GM18858 (cell line): Measurements from ENCODE around the gene PAGE2.
"Not testable (repeated sequence)": the region's sequence is repeated elsewhere in the genome, so short reads cannot be mapped to it uniquely, and the experiment has no call there.

ENCODE experiments used
- ATAC-seq: cut with Tn5 transposase; IDR thresholded peaks from one replicate; pipeline ENCODE4 v1.9.1; 2021; ENCODE audit not compliant: unreplicated experiment

The PAGE2 gene

GRCh38 chrX:55088795-55089489, at the start of gene PAGE2:
Gene PAGE2 (plus strand): TSS chrX:55089018. CDS start chrX:55090021, 1,003 bp downstream.
- ATAC-seq = no peak

- ATAC-seq = no peak
Observed at GRCh38 chrX:55039471-55039870, 49.3 kb upstream of the PAGE2 start.

- no peak for ATAC-seq
Observed at GRCh38 chrX:55041514-55041913, 47.3 kb upstream of the PAGE2 start.

GRCh38 chrX:55050599-55050998, 38.2 kb upstream of the PAGE2 start:
- not testable (repeated sequence) for ATAC-seq

- ATAC-seq = peak; percentile 27
Observed at GRCh38 chrX:55056820-55057674, 31.8 kb upstream of the PAGE2 start.

GRCh38 chrX:55057675-55058249, 31.1 kb upstream of the PAGE2 start:
- peak; percentile 51 for ATAC-seq

- ATAC-seq = not testable (repeated sequence)
Observed at GRCh38 chrX:55067180-55067579, 21.6 kb upstream of the PAGE2 start.

- no peak for ATAC-seq
Observed at GRCh38 chrX:55072286-55072685, 16.5 kb upstream of the PAGE2 start.

GRCh38 chrX:55074851-55075467, 13.9 kb upstream of the PAGE2 start, which contains the start of gene PAGE2B:
Gene PAGE2B (plus strand): TSS chrX:55075030. CDS start chrX:55076042, 1,012 bp downstream.
- ATAC-seq = no peak

GRCh38 chrX:55098691-55099090, 9.9 kb downstream of the PAGE2 start:
- ATAC-seq = no peak

- ATAC-seq = no peak
Observed at GRCh38 chrX:55099162-55099561, 10.3 kb downstream of the PAGE2 start.

GRCh38 chrX:55102754-55103153, 13.9 kb downstream of the PAGE2 start:
- no peak for ATAC-seq

- ATAC-seq = no peak
Observed at GRCh38 chrX:55107262-55107661, 18.4 kb downstream of the PAGE2 start.

GRCh38 chrX:55107911-55108310, 19.1 kb downstream of the PAGE2 start:
- no peak for ATAC-seq

GRCh38 chrX:55109306-55109705, 20.5 kb downstream of the PAGE2 start:
- no peak for ATAC-seq

- no peak for ATAC-seq
Observed at GRCh38 chrX:55111578-55112254, 22.9 kb downstream of the PAGE2 start.

GRCh38 chrX:55116589-55116988, 27.8 kb downstream of the PAGE2 start:
- not testable (repeated sequence) for ATAC-seq

- ATAC-seq = no peak
Observed at GRCh38 chrX:55118574-55118973, 29.8 kb downstream of the PAGE2 start.

- no peak for ATAC-seq
Observed at GRCh38 chrX:55119271-55119670, 30.5 kb downstream of the PAGE2 start.

- no peak for ATAC-seq
Observed at GRCh38 chrX:55119712-55120111, 30.9 kb downstream of the PAGE2 start.
